Inflammatory macrophage treated with lipopolysaccharide for 1 hour (primary cell): ENCODE results near the gene CYP4F12.
"Not testable (repeated sequence)": the region's sequence is repeated elsewhere in the genome, so short reads cannot be mapped to it uniquely, and the experiment has no call there.

ENCODE experiments used
- DNase-seq, 2 donors: peaks; one replicate each; pipeline ENCODE4 v3.0.0-alpha.2; 2020 to 2022

Gene CYP4F12

GRCh38 chr19:15650123-15650522 is 22.8 kb upstream of the CYP4F12 start:
- DNase-seq: not testable (repeated sequence)

GRCh38 chr19:15651791-15652190 is 21.1 kb upstream of the CYP4F12 start:
- DNase-seq: no peak

- no peak for DNase-seq
Measured at GRCh38 chr19:15652559-15653278, 20.2 kb upstream of the CYP4F12 start.

- no peak for DNase-seq
Measured at GRCh38 chr19:15656467-15656866, 16.4 kb upstream of the CYP4F12 start.

- DNase-seq: no peak
Measured at GRCh38 chr19:15663247-15663646, 9.6 kb upstream of the CYP4F12 start.

- no peak for DNase-seq
Measured at GRCh38 chr19:15666186-15666585, 6.7 kb upstream of the CYP4F12 start.

- peak; percentile 47 to 63 for DNase-seq
Measured at GRCh38 chr19:15666883-15667282, 6.0 kb upstream of the CYP4F12 start.

GRCh38 chr19:15669440-15669839 is 3.4 kb upstream of the CYP4F12 start:
- DNase-seq: no peak

GRCh38 chr19:15669891-15670290 is 3.0 kb upstream of the CYP4F12 start:
- peak; percentile 5 to 12 for DNase-seq

- no peak for DNase-seq
Measured at GRCh38 chr19:15671237-15671821, 1.6 kb upstream of the CYP4F12 start.

- DNase-seq: no peak
Measured at GRCh38 chr19:15671891-15672579, 852 bp upstream of the CYP4F12 start.

GRCh38 chr19:15673176-15673654 is 328 bp downstream of the CYP4F12 start:
- no peak for DNase-seq

GRCh38 chr19:15675560-15675959 is 2.7 kb downstream of the CYP4F12 start:
- DNase-seq: no peak

- no peak for DNase-seq
Measured at GRCh38 chr19:15679089-15679488, 6.2 kb downstream of the CYP4F12 start.

GRCh38 chr19:15679865-15680264 is 7.0 kb downstream of the CYP4F12 start:
- not testable (repeated sequence) for DNase-seq

- DNase-seq: no peak
Measured at GRCh38 chr19:15680478-15681322, 7.8 kb downstream of the CYP4F12 start.

GRCh38 chr19:15683411-15683810 is 10.5 kb downstream of the CYP4F12 start:
- no peak for DNase-seq

GRCh38 chr19:15684828-15685227 is 11.9 kb downstream of the CYP4F12 start:
- DNase-seq: no peak

GRCh38 chr19:15696654-15697194 is 23.8 kb downstream of the CYP4F12 start:
- no peak for DNase-seq

- no peak for DNase-seq
Measured at GRCh38 chr19:15701757-15702533, 29.1 kb downstream of the CYP4F12 start.

GRCh38 chr19:15702534-15702930 is 29.6 kb downstream of the CYP4F12 start:
- DNase-seq: peak; percentile 36 to 63

GRCh38 chr19:15714638-15715037 is 41.8 kb downstream of the CYP4F12 start:
- no peak for DNase-seq
